NCI-H1417 (cell line): ENCODE measurements around the gene OR2V2.
"Not testable (repeated sequence)": the region's sequence is repeated elsewhere in the genome, so short reads cannot be mapped to it uniquely, and the experiment has no call there.

Source experiments
- DNase-seq, 3 experiments: peaks; one replicate each; lab custom pipeline; 2025; lab: John Stamatoyannopoulos, UW

OR2V2 gene

DNA sequence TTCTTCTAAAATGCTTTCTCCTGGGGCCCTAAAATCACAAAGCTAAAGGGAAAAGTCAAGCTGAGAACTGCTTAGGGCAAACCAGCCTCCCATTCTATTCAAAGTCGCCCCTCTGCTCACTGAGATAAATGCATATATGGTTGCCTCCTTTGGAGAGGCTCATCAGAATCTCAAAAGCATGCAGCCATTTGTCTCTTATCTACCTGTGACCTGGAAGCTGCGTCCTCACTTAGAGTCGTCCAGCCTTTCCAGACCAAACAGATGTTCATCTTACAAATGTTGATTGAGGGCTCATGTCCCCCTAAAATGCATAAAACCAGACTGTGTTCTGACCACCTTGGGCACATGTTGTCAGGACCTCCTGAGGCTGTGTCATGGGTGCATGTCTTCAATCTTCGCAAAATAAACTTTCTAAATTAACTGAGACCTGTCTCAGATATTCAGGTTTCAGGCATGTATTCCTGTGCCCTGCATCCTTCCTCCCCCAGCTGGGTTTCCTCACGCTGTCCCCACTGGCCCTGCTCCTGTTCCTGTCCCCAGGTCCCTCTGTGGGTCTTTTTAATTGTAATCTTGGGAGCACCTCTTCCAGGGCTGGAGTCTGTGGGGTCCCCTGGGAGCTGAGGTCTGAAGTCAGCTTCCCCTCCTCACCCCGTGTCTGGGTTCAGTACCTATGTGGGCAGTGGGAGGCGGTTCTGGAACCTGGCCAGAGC, at the start of gene OR2V2:
TSS of gene OR2V2 (plus strand) at position 660 of the 710 bp plus-strand sequence. CDS start 7,357 bp downstream, outside the sequence.
- not testable (repeated sequence) for DNase-seq

DNA sequence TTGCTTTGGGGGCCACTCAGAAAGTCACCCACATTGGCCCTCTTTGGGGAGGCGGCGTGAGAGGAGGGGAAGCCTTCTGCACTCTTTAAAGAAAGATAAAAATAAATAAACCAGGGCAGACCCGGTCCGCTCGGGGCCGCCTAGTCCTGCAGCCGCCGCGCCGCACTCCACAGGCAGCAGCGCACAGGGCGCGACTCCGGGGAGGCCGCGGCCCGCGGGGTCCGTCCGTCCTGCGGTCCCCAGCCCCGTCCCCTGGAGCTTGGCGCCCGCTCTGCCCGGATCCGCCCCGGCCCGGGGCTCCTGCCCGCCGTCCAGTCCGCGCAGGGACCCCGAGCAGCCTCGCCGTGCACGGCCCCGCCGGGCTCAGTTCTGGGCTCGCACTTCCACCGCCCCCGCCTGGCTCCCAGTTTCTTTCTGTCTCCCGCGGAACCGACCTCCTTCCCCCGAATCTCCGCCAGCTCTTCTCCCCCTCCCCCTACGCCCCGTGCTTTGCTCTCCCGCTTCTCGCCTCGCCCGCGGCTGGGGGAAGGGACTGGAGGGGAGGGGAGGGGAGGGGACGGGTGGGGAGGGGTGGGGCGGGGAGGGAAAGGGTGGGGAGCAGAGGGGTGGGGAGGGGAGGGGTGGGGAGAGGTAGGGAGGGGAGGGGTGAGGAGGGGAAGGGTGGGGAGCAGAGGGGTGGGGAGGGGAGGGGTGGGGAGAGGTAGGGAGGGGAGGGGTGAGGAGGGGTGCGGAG, 49.5 kb upstream of the OR2V2 start:
- not testable (repeated sequence) for DNase-seq

- no peak for DNase-seq
These were observed 48.4 kb upstream of the OR2V2 start for GRCh38 chr5:181098762-181099601.

GRCh38 chr5:181099602-181100086, 47.7 kb upstream of the OR2V2 start:
- no peak for DNase-seq

DNA sequence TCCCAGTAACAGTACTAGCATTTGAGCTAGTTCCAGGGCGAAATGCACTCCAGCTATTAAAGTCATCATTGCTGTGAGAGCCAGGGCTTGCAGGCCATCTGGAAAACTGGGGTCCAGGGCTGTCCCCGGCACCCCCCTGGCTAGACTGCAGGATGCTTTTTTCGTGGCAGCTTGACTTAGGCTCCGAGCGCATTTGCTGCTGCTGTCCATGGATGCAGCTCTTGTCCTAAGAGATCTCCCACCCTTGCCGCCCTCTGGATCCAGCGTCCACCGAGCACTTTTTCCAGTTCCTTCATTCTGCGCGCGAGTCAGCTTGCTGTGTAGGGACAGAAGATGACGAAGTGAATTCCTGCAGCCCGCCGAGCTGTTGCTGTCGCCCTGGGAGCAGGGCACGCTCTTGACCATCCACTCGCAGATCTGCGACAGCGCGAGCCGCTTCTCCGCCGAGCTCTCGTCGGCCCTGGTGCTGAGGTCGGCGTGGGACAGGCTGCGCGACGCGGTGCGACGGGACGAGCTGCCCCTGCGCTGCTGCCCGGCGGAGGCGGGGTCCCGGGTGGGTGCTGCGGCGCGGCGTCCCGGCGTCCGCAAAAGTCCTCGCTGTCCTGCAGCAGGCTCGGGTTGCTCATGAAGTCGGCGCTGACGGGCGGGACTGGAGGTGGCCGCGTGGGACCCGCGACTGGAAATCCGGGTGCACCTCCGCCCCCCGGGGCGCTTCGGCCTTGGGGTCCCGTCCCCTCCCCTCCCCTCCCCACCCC, 47.1 kb upstream of the OR2V2 start:
- DNase-seq: no peak

- DNase-seq: not testable (repeated sequence)
These were observed 46.2 kb upstream of the OR2V2 start for GRCh38 chr5:181101030-181101641.

DNA sequence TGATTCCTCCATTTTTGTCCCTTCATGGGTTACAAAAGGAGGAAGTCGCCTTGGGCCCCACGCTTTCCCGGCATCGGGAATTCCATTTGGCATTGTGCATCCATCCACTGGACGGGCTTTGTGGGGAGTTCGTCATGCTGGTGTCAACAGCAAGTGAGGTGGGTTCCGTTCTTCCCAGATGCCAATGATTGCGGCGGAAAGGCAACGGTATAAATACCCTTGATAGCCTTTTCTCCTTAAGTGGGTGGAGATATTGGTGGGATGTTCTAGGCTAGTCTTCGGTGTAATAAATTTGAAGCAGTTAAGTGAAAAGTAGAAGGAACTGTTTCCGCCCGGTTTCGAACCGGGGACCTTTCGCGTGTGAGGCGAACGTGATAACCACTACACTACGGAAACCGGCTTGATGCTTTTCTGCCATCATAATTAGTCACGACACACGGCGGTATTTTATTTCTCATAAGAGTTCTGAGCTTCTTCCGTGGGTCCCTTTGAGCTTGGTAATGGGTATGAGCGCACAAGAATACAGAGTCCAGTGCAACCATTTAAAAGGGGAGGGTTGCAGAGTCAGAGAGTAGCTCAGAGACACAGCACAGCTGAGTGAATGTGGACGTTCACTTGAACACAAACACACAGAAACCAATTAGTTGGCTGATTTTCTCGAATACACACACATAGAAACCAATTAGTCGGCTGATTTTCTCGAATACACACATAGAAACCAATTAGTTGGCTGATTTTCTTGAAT, 45.3 kb upstream of the OR2V2 start:
- DNase-seq: not testable (repeated sequence)

- not testable (repeated sequence) for DNase-seq
These were observed 43.2 kb upstream of the OR2V2 start for GRCh38 chr5:181104259-181104568.

GRCh38 chr5:181104606-181105390, 42.6 kb upstream of the OR2V2 start:
- not testable (repeated sequence) for DNase-seq

GRCh38 chr5:181105391-181106025, 41.9 kb upstream of the OR2V2 start:
- no peak for DNase-seq

GRCh38 chr5:181107699-181108098, 39.7 kb upstream of the OR2V2 start:
- no peak for DNase-seq

- no peak for DNase-seq
These were observed 38.7 kb upstream of the OR2V2 start for GRCh38 chr5:181108578-181109165.

GRCh38 chr5:181109489-181110013, 37.8 kb upstream of the OR2V2 start:
- no peak for DNase-seq

GRCh38 chr5:181111010-181111409, 36.4 kb upstream of the OR2V2 start:
- no peak for DNase-seq

DNA sequence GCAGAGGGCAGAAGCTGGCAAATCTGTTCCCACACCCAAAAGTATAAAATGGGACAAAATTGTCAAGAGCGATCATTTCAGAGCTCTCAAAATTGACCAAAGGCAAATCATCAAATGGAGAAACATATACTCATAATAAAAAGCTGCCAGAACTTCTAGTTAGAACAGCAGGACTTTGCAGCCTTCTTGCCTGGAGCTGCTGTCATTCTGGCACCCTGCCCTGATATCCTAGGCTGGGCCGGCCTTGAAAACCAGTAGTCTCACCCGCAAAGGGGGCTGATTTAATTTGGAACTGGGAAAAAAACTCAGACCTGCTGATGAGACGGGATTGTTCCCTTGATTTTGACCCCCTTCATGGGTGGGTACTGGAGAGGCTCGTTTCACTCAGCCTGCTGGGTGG, 34.9 kb upstream of the OR2V2 start:
- no peak for DNase-seq

- DNase-seq: not testable (repeated sequence)
These were observed 33.8 kb upstream of the OR2V2 start for GRCh38 chr5:181113572-181113971.

DNA sequence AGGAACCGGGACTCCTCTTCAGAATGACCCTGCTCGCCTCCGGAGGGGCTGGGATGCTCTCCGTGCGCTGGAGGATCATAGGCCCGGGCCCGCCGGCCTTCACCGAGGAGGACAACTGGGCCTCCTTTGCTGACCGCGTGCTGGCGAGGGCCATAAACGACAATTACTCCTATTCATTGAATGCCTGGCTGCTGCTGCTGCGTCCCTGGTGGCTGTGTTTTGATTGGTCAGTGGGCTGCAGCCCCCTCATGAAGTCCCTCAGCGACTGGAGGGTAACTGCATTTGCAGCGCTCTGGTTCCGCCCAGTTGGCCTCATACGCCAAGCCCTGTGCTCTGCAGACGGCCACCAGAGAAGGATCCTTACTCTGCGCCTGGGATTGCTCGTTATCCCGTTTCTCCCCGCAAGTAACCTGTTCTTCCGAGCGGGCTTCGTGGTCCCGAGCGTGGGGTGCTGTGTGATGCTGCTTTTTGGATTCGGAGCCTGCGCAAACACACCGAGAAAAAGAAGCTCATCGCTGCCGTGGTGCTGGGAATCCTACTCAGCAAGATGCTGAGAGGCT, 33.0 kb upstream of the OR2V2 start:
- DNase-seq: no peak
